ENCODE results near the gene RIC8B.

The RIC8B gene

GRCh38 chr12:106774005-106774807 is at the start of gene RIC8B:
Gene RIC8B, plus strand, starts transcription at chr12:106774682. Its CDS starts 64 bp downstream, at chr12:106774746.
- DNase-seq (ENCODE audit: low read depth) = peak; percentile 100

GRCh38 chr12:106724934-106725333 is 49.5 kb upstream of the RIC8B start:
- DNase-seq (ENCODE audit: low read depth) = no peak

- peak; percentile 55 for DNase-seq (ENCODE audit: low read depth)
Observed at GRCh38 chr12:106726603-106727202, 47.8 kb upstream of the RIC8B start.

- DNase-seq (ENCODE audit: low read depth) = no peak
Observed at GRCh38 chr12:106729611-106730010, 44.9 kb upstream of the RIC8B start.

- DNase-seq (ENCODE audit: low read depth) = no peak
Observed at GRCh38 chr12:106732890-106733289, 41.6 kb upstream of the RIC8B start.

- DNase-seq (ENCODE audit: low read depth) = no peak
Observed at GRCh38 chr12:106733660-106734059, 40.8 kb upstream of the RIC8B start.

- peak; percentile 6 for DNase-seq (ENCODE audit: low read depth)
Observed at GRCh38 chr12:106736051-106736957, 38.2 kb upstream of the RIC8B start.

- DNase-seq (ENCODE audit: low read depth) = peak; percentile 13
Observed at GRCh38 chr12:106739318-106739717, 35.2 kb upstream of the RIC8B start.

- no peak for DNase-seq (ENCODE audit: low read depth)
Observed at GRCh38 chr12:106739815-106740530, 34.5 kb upstream of the RIC8B start.

GRCh38 chr12:106740818-106741217 is 33.7 kb upstream of the RIC8B start:
- no peak for DNase-seq (ENCODE audit: low read depth)

GRCh38 chr12:106741247-106741646 is 33.2 kb upstream of the RIC8B start:
- DNase-seq (ENCODE audit: low read depth) = no peak

- DNase-seq (ENCODE audit: low read depth) = no peak
Observed at GRCh38 chr12:106743270-106743988, 31.1 kb upstream of the RIC8B start.

- DNase-seq (ENCODE audit: low read depth) = no peak
Observed at GRCh38 chr12:106744600-106744999, 29.9 kb upstream of the RIC8B start.

GRCh38 chr12:106745181-106745745 is 29.2 kb upstream of the RIC8B start:
- DNase-seq (ENCODE audit: low read depth) = no peak

- DNase-seq (ENCODE audit: low read depth) = no peak
Observed at GRCh38 chr12:106747973-106748436, 26.5 kb upstream of the RIC8B start.

- no peak for DNase-seq (ENCODE audit: low read depth)
Observed at GRCh38 chr12:106750524-106750923, 24.0 kb upstream of the RIC8B start.

- DNase-seq (ENCODE audit: low read depth) = no peak
Observed at GRCh38 chr12:106753526-106753925, 21.0 kb upstream of the RIC8B start.

GRCh38 chr12:106754331-106754730 is 20.2 kb upstream of the RIC8B start:
- DNase-seq (ENCODE audit: low read depth) = no peak

GRCh38 chr12:106757623-106758348 is 16.7 kb upstream of the RIC8B start:
- DNase-seq (ENCODE audit: low read depth) = no peak
